GM12878 (cell line): ENCODE results near the gene GAS2L1. TPM values are rescaled to one million over a fixed set of nuclear protein-coding genes. Genes with fewer than 3 reads are reported as not detected.

Experiments used
- ATAC-seq: fragments of 200-7000 bp; cut with Tn5 transposase; 3 replicates; pipeline ENCODE4 v1.9.1; 2020; ENCODE audit warnings: mild to moderate bottlenecking, moderate library complexity
- BruUV-seq: library from RNA; stranded (reverse); fragments of 400-500 nt; replicated peaks from 2 replicates; lab custom pipeline; 2021; lab: Mats Ljungman, UMichigan
- CTCF ChIA-PET: fragments of 300-600 bp; sonication (Branson Sonifier 250); formaldehyde crosslinking; extraction: SDS; loops from one replicate; lab custom pipeline; 2021; ENCODE audit warnings: inconsistent platforms; lab: Yijun Ruan, JAX
- POLR2A ChIA-PET: fragments of 350-600 bp; formaldehyde crosslinking; extraction: SDS; loops from one replicate; lab custom pipeline; 2021; ENCODE audit warnings: inconsistent platforms; lab: Charles Lee
- RAD21 ChIA-PET: fragments of 300-600 bp; sonication (Branson Sonifier 250); formaldehyde crosslinking; loops from one replicate; lab custom pipeline; 2023; ENCODE audit warnings: antibody characterized with exemption; ENCODE audit not compliant: unreplicated experiment; lab: Charles Lee
- SMC1A ChIA-PET: fragments of 300-600 bp; sonication (Branson Sonifier 250); formaldehyde crosslinking; loops from one replicate; lab custom pipeline; 2023; ENCODE audit not compliant: unreplicated experiment, uncharacterized antibody; lab: Charles Lee
- DNase-seq: peaks from one replicate; pipeline ENCODE4 v3.0.0-alpha.2; 2011; ENCODE audit warnings: low read depth, low spot score
- FAIRE-seq: peaks from 3 replicates; lab custom pipeline; 2011; peaks lifted over from hg19 to GRCh38; lab: Jason Lieb, UNC
- H2AFZ ChIP-seq: 2 replicates; pipeline ENCODE4 v1.6.0; 2011; ENCODE audit warnings: low read depth, low read length, control low read depth; ENCODE audit not compliant: control insufficient read depth
- H3K27ac ChIP-seq: 2 replicates; pipeline ENCODE4 v1.5.1; 2011; ENCODE audit warnings: control low read depth; ENCODE audit not compliant: control insufficient read depth, insufficient read depth
- H3K27me3 ChIP-seq, 2 experiments: replicated peaks in 1 of 2; 2 replicates each; pipeline versions ENCODE4 v1.6.0 to v1.6.1; 2011; ENCODE audit warnings: low read length in 1 of 2; ENCODE audit not compliant: control insufficient read depth in 2 of 2, insufficient read depth in 2 of 2
- H3K36me3 ChIP-seq, 2 experiments: 2 replicates each; pipeline ENCODE4 v1.5.1; 2011; ENCODE audit warnings: low read length in 1 of 2; ENCODE audit not compliant: control insufficient read depth in 2 of 2, insufficient read depth in 2 of 2
- H3K4me1 ChIP-seq: 2 replicates; pipeline ENCODE4 v1.6.1; 2011; ENCODE audit warnings: mild to moderate bottlenecking, low read length, moderate library complexity, mixed read lengths; ENCODE audit not compliant: control insufficient read depth, insufficient read depth
- H3K4me2 ChIP-seq: 2 replicates; pipeline ENCODE4 v1.6.0; 2011; ENCODE audit warnings: control low read depth; ENCODE audit not compliant: control insufficient read depth, insufficient read depth
- H3K4me3 ChIP-seq: fragments of 200-600 bp; sonication (generic); 2 replicates; pipeline ENCODE4 v1.5.1; 2016
- H3K79me2 ChIP-seq: 2 replicates; pipeline ENCODE4 v1.6.0; 2011; ENCODE audit warnings: low read length; ENCODE audit not compliant: control insufficient read depth, insufficient read depth
- H3K9ac ChIP-seq: 2 replicates; pipeline ENCODE4 v1.8.0; 2011; ENCODE audit warnings: low read length, control low read depth, mixed read lengths; ENCODE audit not compliant: control insufficient read depth, insufficient read depth
- H3K9me3 ChIP-seq: replicated peaks from 3 replicates; pipeline ENCODE4 v1.5.1; 2011; ENCODE audit warnings: mild to moderate bottlenecking, low read length; ENCODE audit not compliant: control insufficient read depth, insufficient read depth
- H4K20me1 ChIP-seq: 2 replicates; pipeline ENCODE4 v1.6.0; 2011; ENCODE audit not compliant: control insufficient read depth, insufficient read depth
- BACH1 ChIP-seq: fragments of 450-650 bp; IDR thresholded peaks from 2 replicates; pipeline ENCODE4 v1.6.1; 2017; ENCODE audit warnings: mild to moderate bottlenecking, borderline replicate concordance
- EP300 ChIP-seq, 2 experiments: fragments of 150-350 bp in 1 of 2; IDR thresholded peaks; 2 replicates each; pipeline ENCODE4 v1.6.1; 2011 to 2012; ENCODE audit warnings: low read depth in 2 of 2, low read length in 2 of 2, borderline replicate concordance in 1 of 2, improper control_type of control experiment in 1 of 2, inconsistent platforms in 1 of 2; ENCODE audit not compliant: control insufficient read depth in 1 of 2
- GATAD2B ChIP-seq: fragments of 450-650 bp; conservative IDR thresholded peaks from 2 replicates; pipeline ENCODE4 v1.6.1; 2017; ENCODE audit warnings: low read depth, mild to moderate bottlenecking, moderate library complexity
- IKZF1 ChIP-seq: fragments of 450-650 bp; conservative IDR thresholded peaks from 2 replicates; pipeline ENCODE4 v1.6.1; 2017; ENCODE audit warnings: antibody characterized with exemption, mild to moderate bottlenecking
- LARP7 ChIP-seq: fragments of 450-650 bp; IDR thresholded peaks from 2 replicates; pipeline ENCODE4 v1.6.1; 2017; ENCODE audit warnings: mild to moderate bottlenecking
- MXI1 ChIP-seq: fragments of 150-350 bp; IDR thresholded peaks from 2 replicates; pipeline ENCODE4 v1.6.1; 2011; ENCODE audit warnings: low read depth, mild to moderate bottlenecking, inconsistent platforms, low read length, improper control_type of control experiment
- POLR2A ChIP-seq: IDR thresholded peaks from 2 replicates; pipeline ENCODE4 v1.6.1; 2011; ENCODE audit warnings: low read depth, mild to moderate bottlenecking, low read length
- POU2F2 ChIP-seq: IDR thresholded peaks from 3 replicates; pipeline ENCODE4 v1.6.1; 2011; ENCODE audit warnings: low read depth, mild to moderate bottlenecking, low read length, borderline replicate concordance
- RUNX3 ChIP-seq: IDR thresholded peaks from 2 replicates; pipeline ENCODE4 v1.6.1; 2012; ENCODE audit warnings: low read length, inconsistent platforms
- ZBED1 ChIP-seq: IDR thresholded peaks from 2 replicates; pipeline ENCODE4 v1.6.1; 2016; ENCODE audit warnings: borderline replicate concordance
- WGBS: methylation state at CpG from one replicate; pipeline ENCODE4 v1.1.6; 2016; ENCODE audit warnings: low lambda C conversion rate; ENCODE audit not compliant: insufficient replicate concordance, insufficient coverage; ENCODE audit errors: missing lambda C conversion rate; 5-methylcytosine and 5-hydroxymethylcytosine counted together
- in situ Hi-C: fragments of 300-500 bp; cut with MboI; formaldehyde crosslinking; loops from 9 replicates; pipeline ENCODE4 v1.14.3; 2018; ENCODE audit warnings: mixed read lengths
- intact Hi-C: fragments of 100-400 bp; cut with micrococcal nuclease; formaldehyde crosslinking; loops from one replicate; pipeline ENCODE4 v1.14.2; 2022; ENCODE audit not compliant: unreplicated experiment
- polyA plus RNA-seq, 11 experiments: library from polyadenylated mRNA; depleted of rRNA in 4 of 11; unstranded in 6 of 11; stranded (reverse) in 5 of 11; fragments of >200 nt; fragmentation: Nextera tagmentation in 4 of 11; fragmentation: Illumina TruSeq in 1 of 11; extraction: Ambion mirVana in 4 of 11; extraction: Trizol in 1 of 11; gene quantifications; 1 replicate in 1 of 11; 2 replicates in 10 of 11; pipeline versions ENCODE4 v1.2.1 to v1.2.3, GENCODE V29; 2011 to 2016; ENCODE audit warnings: inconsistent platforms in 2 of 11, missing spikeins in 2 of 11, low read depth in 1 of 11
- total RNA-seq, 4 experiments: library from RNA; depleted of rRNA in 3 of 4; stranded (reverse); fragments of >200 nt in 3 of 4; fragmentation: Illumina TruSeq in 1 of 4; extraction: Trizol in 1 of 4; gene quantifications; 2 replicates each; pipeline versions ENCODE4 v1.2.1 to v1.2.3, GENCODE V29; 2013 to 2021

Gene GAS2L1
- total and polyA plus RNA-seq, 10 of the 15 experiments (the other 5 are each of a cell fraction or from before 2014, with no cell fraction given): 0.03 to 0.13 TPM; not detected in 8

- TF ChIP-seq POLR2A: no peak; the same call in 1 of the 2 replicates
- TF ChIP-seq IKZF1: 0 out of 2 replicates have a peak, but pooled peaks have one; percentile 17
- TF ChIP-seq RUNX3: no peak
- peak; percentile 78 for TF ChIP-seq LARP7
- no peak for TF ChIP-seq POU2F2
- peak; percentile 81 for TF ChIP-seq GATAD2B
- TF ChIP-seq BACH1: no peak; the same call in 1 of the 2 replicates
- TF ChIP-seq EP300 (IDR thresholded peaks at IDR 0.05; ENCODE audit: borderline replicate concordance in 1 of 2, control insufficient read depth in 1 of 2, low read depth in 2 of 2, low read length in 2 of 2): no peak
Observed at GRCh38 chr22:29268511-29269229, 37.8 kb upstream of the GAS2L1 start (continued).

- ChIA-PET SMC1A (interaction anchor here (1.7 kb wide), 1 partner anchor 10 kb away, joined by 8 read pairs; no protein-coding TSS in a partner anchor), POLR2A (interaction anchor here (0.5 kb wide), 1 partner anchor 310 kb away, joined by 3 read pairs; no protein-coding TSS in a partner anchor), CTCF (no interaction called here), RAD21 (no interaction called here)
- Histone ChIP-seq H3K79me2 (peaks cover 86% of the 10 kb centered on the region), H3K27ac (peak overlapping the region; percentile 100), H3K4me3 (peak overlapping the region; percentile 96), H3K27me3 (no peaks in the 10 kb centered on the region), H2AFZ (no peak overlapping the region), H4K20me1 (peaks cover 22% of the 10 kb centered on the region), H3K36me3 (peaks cover 9 to 38% of the 10 kb centered on the region in 2 experiments), H3K9ac (peak overlapping the region; percentile 99), H3K4me1 (peaks cover 3% of the 10 kb centered on the region; the same call in 1 of the 2 replicates), H3K9me3 (no peaks in the 10 kb centered on the region), H3K4me2 (peak overlapping the region; percentile 60)
- in situ Hi-C loops (no loop called here), intact Hi-C loops (no loop called here)
- no peak for ATAC-seq
- no peak for TF ChIP-seq ZBED1
- peak; percentile 35; the same call in 1 of the 2 replicates for TF ChIP-seq POLR2A
- TF ChIP-seq MXI1: peak; percentile 6; the same call in 1 of the 2 replicates
- no peak for FAIRE-seq
- WGBS: under 1% methylated on average over 14 of the region's 14 CpGs
- no TSS peak for BruUV-seq
- no peak for DNase-seq
Observed at GRCh38 chr22:29269230-29269604, 37.2 kb upstream of the GAS2L1 start.
